IMR-90 (cell line): ENCODE measurements around the gene SMYD4. TPM values are rescaled to one million over a fixed set of nuclear protein-coding genes. Genes with fewer than 3 reads are reported as not detected.

Experiments
- ATAC-seq: fragments of 200-7000 bp; cut with Tn5 transposase; 2 replicates; pipeline ENCODE4 v1.9.1; 2020; ENCODE audit warnings: low read depth, mild to moderate bottlenecking, moderate library complexity
- BruUV-seq: library from RNA; stranded (reverse); fragments of 400-500 nt; replicated peaks from 2 replicates; lab custom pipeline; 2021; lab: Mats Ljungman, UMichigan
- CTCF ChIA-PET: fragments of 300-600 bp; formaldehyde crosslinking; extraction: SDS; loops from one replicate; lab custom pipeline; 2021; ENCODE audit warnings: antibody characterized with exemption; lab: Yijun Ruan, JAX
- POLR2A ChIA-PET: fragments of 300-600 bp; sonication (Branson Sonifier 250); formaldehyde crosslinking; loops from one replicate; lab custom pipeline; 2022; ENCODE audit warnings: antibody characterized with exemption; ENCODE audit not compliant: unreplicated experiment; lab: Charles Lee
- DNase-seq: peaks from one replicate; pipeline ENCODE4 v3.0.0; 2013
- H2AFZ ChIP-seq: replicated peaks from 2 replicates; pipeline ENCODE3; 2013; ENCODE audit warnings: low read length, mild to moderate bottlenecking; ENCODE audit not compliant: poor library complexity
- H2AK5ac ChIP-seq: 2 replicates; pipeline ENCODE4 v1.6.1; 2013; ENCODE audit warnings: low read depth, low read length, inconsistent platforms
- H2AK9ac ChIP-seq: replicated peaks from 2 replicates; pipeline ENCODE3; 2013; ENCODE audit warnings: mild to moderate bottlenecking, low read depth, low read length, moderate library complexity; ENCODE audit not compliant: poor library complexity
- H2BK120ac ChIP-seq: 2 replicates; pipeline ENCODE4 v1.6.1; 2013; ENCODE audit warnings: low read depth, low read length, inconsistent platforms
- H2BK15ac ChIP-seq: 3 replicates; pipeline ENCODE4 v1.6.1; 2013; ENCODE audit warnings: low read depth, low read length, inconsistent platforms
- H2BK20ac ChIP-seq: 2 replicates; pipeline ENCODE4 v1.6.1; 2013; ENCODE audit warnings: low read depth, mild to moderate bottlenecking, inconsistent platforms, low read length, moderate library complexity
- H2BK5ac ChIP-seq: 2 replicates; pipeline ENCODE4 v1.6.1; 2013; ENCODE audit warnings: mild to moderate bottlenecking, low read depth, low read length, inconsistent platforms; ENCODE audit not compliant: poor library complexity, severe bottlenecking
- H3K14ac ChIP-seq: replicated peaks from 2 replicates; pipeline ENCODE4 v1.6.1; 2013; ENCODE audit warnings: low read depth, low read length, inconsistent platforms
- H3K18ac ChIP-seq: 2 replicates; pipeline ENCODE4 v1.6.1; 2013; ENCODE audit warnings: low read depth, low read length, control low read depth
- H3K23ac ChIP-seq: 2 replicates; pipeline ENCODE4 v1.6.1; 2013; ENCODE audit warnings: low read depth, low read length, inconsistent platforms
- H3K27ac ChIP-seq: 2 replicates; pipeline ENCODE4 v1.5.1; 2013; ENCODE audit warnings: mild to moderate bottlenecking, control low read depth, low read length; ENCODE audit not compliant: insufficient read depth
- H3K27me3 ChIP-seq: 2 replicates; pipeline ENCODE4 v1.6.1; 2013; ENCODE audit warnings: low read length; ENCODE audit not compliant: control insufficient read depth, insufficient read depth
- H3K36me3 ChIP-seq: 2 replicates; pipeline ENCODE4 v1.6.1; 2013; ENCODE audit warnings: low read length, mixed read lengths; ENCODE audit not compliant: control insufficient read depth, insufficient read depth
- H3K4ac ChIP-seq: 2 replicates; pipeline ENCODE4 v1.6.1; 2013; ENCODE audit warnings: low read depth, low read length, inconsistent platforms
- H3K4me1 ChIP-seq: 2 replicates; pipeline ENCODE4 v1.6.1; 2013; ENCODE audit warnings: low read length, mixed read lengths; ENCODE audit not compliant: control insufficient read depth, insufficient read depth
- H3K4me2 ChIP-seq: 2 replicates; pipeline ENCODE4 v1.6.1; 2013; ENCODE audit warnings: low read depth, mild to moderate bottlenecking, control low read depth, low read length, moderate library complexity
- H3K4me3 ChIP-seq: 2 replicates; pipeline ENCODE4 v1.5.1; 2013; ENCODE audit warnings: low read depth, mild to moderate bottlenecking, control low read depth, low read length, moderate library complexity; ENCODE audit not compliant: insufficient read depth
- H3K56ac ChIP-seq: 2 replicates; pipeline ENCODE4 v1.6.1; 2013; ENCODE audit warnings: low read length, inconsistent platforms; ENCODE audit not compliant: insufficient read depth; ENCODE audit errors: extremely low read depth
- H3K79me1 ChIP-seq, 2 experiments: 2 replicates each; pipeline ENCODE4 v1.6.1; 2013; ENCODE audit warnings: low read length in 2 of 2, inconsistent platforms in 1 of 2, low read depth in 1 of 2
- H3K9ac ChIP-seq: 2 replicates; pipeline ENCODE4 v1.6.1; 2013; ENCODE audit warnings: low read depth, low read length, control low read depth
- H3K9me1 ChIP-seq: 2 replicates; pipeline ENCODE4 v1.6.1; 2013; ENCODE audit warnings: low read length, inconsistent platforms; ENCODE audit not compliant: insufficient read depth
- H3K9me3 ChIP-seq: 2 replicates; pipeline ENCODE4 v1.6.1; 2013; ENCODE audit warnings: low read length; ENCODE audit not compliant: control insufficient read depth, insufficient read depth
- H4K20me1 ChIP-seq: 2 replicates; pipeline ENCODE4 v1.6.1; 2013; ENCODE audit warnings: low read length, inconsistent platforms; ENCODE audit not compliant: insufficient read depth
- H4K5ac ChIP-seq: 2 replicates; pipeline ENCODE4 v1.6.1; 2013; ENCODE audit warnings: mild to moderate bottlenecking, low read depth, low read length, control low read depth
- H4K8ac ChIP-seq, 2 experiments: 2 replicates each; pipeline ENCODE4 v1.6.1; 2013; ENCODE audit warnings: low read depth in 2 of 2, low read length in 2 of 2, control low read depth in 1 of 2, inconsistent platforms in 1 of 2
- H4K91ac ChIP-seq: 2 replicates; pipeline ENCODE4 v1.6.1; 2013; ENCODE audit warnings: low read depth, low read length, inconsistent platforms; ENCODE audit not compliant: insufficient read depth
- BHLHE40 ChIP-seq: fragments of 150-350 bp; IDR thresholded peaks from 2 replicates; pipeline ENCODE4 v1.6.1; 2016; ENCODE audit warnings: mild to moderate bottlenecking, low read depth, low read length
- CEBPB ChIP-seq: IDR thresholded peaks from 2 replicates; pipeline ENCODE4 v1.6.1; 2012; ENCODE audit warnings: low read depth, low read length, improper control_type of control experiment
- CHD1 ChIP-seq: IDR thresholded peaks from 2 replicates; pipeline ENCODE4 v1.6.1; 2012; ENCODE audit warnings: low read depth, low read length, improper control_type of control experiment
- CTCF ChIP-seq: conservative IDR thresholded peaks from 2 replicates; pipeline ENCODE4 v1.5.1; 2012; ENCODE audit warnings: mild to moderate bottlenecking, low read depth, low read length, improper control_type of control experiment
- ELK1 ChIP-seq: fragments of 150-350 bp; IDR thresholded peaks from 2 replicates; pipeline ENCODE4 v1.6.1; 2016; ENCODE audit warnings: low read depth, mild to moderate bottlenecking, low read length, moderate library complexity, borderline replicate concordance
- FOS ChIP-seq: fragments of 150-350 bp; IDR thresholded peaks from 2 replicates; pipeline ENCODE4 v1.6.1; 2016; ENCODE audit warnings: low read depth, low read length
- MAFK ChIP-seq: IDR thresholded peaks from 2 replicates; pipeline ENCODE4 v1.6.1; 2012; ENCODE audit warnings: low read depth, low read length, improper control_type of control experiment
- MAZ ChIP-seq: IDR thresholded peaks from 2 replicates; pipeline ENCODE4 v1.6.1; 2012; ENCODE audit warnings: low read depth, mild to moderate bottlenecking, low read length, improper control_type of control experiment, moderate library complexity, borderline replicate concordance
- MXI1 ChIP-seq: IDR thresholded peaks from 2 replicates; pipeline ENCODE4 v1.6.1; 2012; ENCODE audit warnings: low read depth, mild to moderate bottlenecking, low read length, moderate library complexity, borderline replicate concordance
- NFE2L2 ChIP-seq: fragments of 150-350 bp; IDR thresholded peaks from 2 replicates; pipeline ENCODE4 v1.6.1; 2016; ENCODE audit warnings: low read depth, mild to moderate bottlenecking, low read length
- POLR2A ChIP-seq: IDR thresholded peaks from 2 replicates; pipeline ENCODE4 v1.6.1; 2012; ENCODE audit warnings: mild to moderate bottlenecking, low read depth, low read length
- RAD21 ChIP-seq: IDR thresholded peaks from 2 replicates; pipeline ENCODE4 v1.6.1; 2012; ENCODE audit warnings: low read length, improper control_type of control experiment
- RCOR1 ChIP-seq: IDR thresholded peaks from 2 replicates; pipeline ENCODE4 v1.6.1; 2012; ENCODE audit warnings: mild to moderate bottlenecking, low read length, improper control_type of control experiment; ENCODE audit not compliant: insufficient replicate concordance
- RFX5 ChIP-seq: IDR thresholded peaks from 2 replicates; pipeline ENCODE4 v1.8.0; 2012; ENCODE audit warnings: low read depth, mild to moderate bottlenecking, low read length, moderate library complexity
- SMC3 ChIP-seq: fragments of 150-350 bp; IDR thresholded peaks from 2 replicates; pipeline ENCODE4 v1.6.1; 2016; ENCODE audit warnings: low read depth, mild to moderate bottlenecking, antibody characterized with exemption, low read length, moderate library complexity
- USF2 ChIP-seq: fragments of 150-350 bp; IDR thresholded peaks from 2 replicates; pipeline ENCODE4 v1.6.1; 2017; ENCODE audit warnings: mild to moderate bottlenecking, antibody characterized with exemption, low read length, low read depth
- WGBS, 2 experiments: methylation state at CpG; one replicate each; pipeline versions ENCODE4 v1.1.5 to v1.1.7; 2013; ENCODE audit warnings: missing lambda C conversion rate in 2 of 2; ENCODE audit not compliant: insufficient read length in 1 of 2; ENCODE audit errors: extremely low coverage in 2 of 2; 5-methylcytosine and 5-hydroxymethylcytosine counted together
- dilution Hi-C: fragments of 300-500 bp; cut with HindIII; formaldehyde crosslinking; loops from one replicate; pipeline ENCODE4 v1.14.3; 2018; ENCODE audit warnings: low sequenced_read_pairs; ENCODE audit not compliant: unreplicated experiment
- in situ Hi-C: fragments of 300-500 bp; cut with MboI; formaldehyde crosslinking; loops from 3 replicates; pipeline ENCODE4 v1.14.3; 2019; ENCODE audit warnings: low sequenced_read_pairs, inconsistent platforms, mixed read lengths
- intact Hi-C: fragments of 100-400 bp; cut with micrococcal nuclease; formaldehyde crosslinking; loops from 2 replicates; pipeline ENCODE4 v1.10.0; 2022
- polyA plus RNA-seq, 3 experiments: library from polyadenylated mRNA; depleted of rRNA; stranded (reverse); fragments of >200 nt; gene quantifications; 2 replicates each; pipeline ENCODE4 v1.2.3, GENCODE V29; 2012; ENCODE audit warnings: low replicate concordance in 1 of 3
- total RNA-seq: library from RNA; depleted of rRNA; stranded (reverse); fragments of >200 nt; gene quantifications from 2 replicates; pipeline ENCODE4 v1.2.3, GENCODE V29; 2012

SMYD4 gene
- total and polyA plus RNA-seq, 2 of the 4 experiments (the other 2 are of a cell fraction): 5.3 to 7.2 TPM

- dilution Hi-C loops (no loop called here), in situ Hi-C loops (no loop called here), intact Hi-C loops (loop anchor here (2.0 kb wide), 1 partner anchor 112 kb away; no protein-coding TSS in a partner anchor)
- DNase-seq: no peak
- peak overlapping the region; percentile 3 for H2AK5ac ChIP-seq
- peak overlapping the region; percentile 85 for H2AK9ac ChIP-seq
- no peak for TF ChIP-seq MXI1
- no peak for TF ChIP-seq CTCF
- no peak for TF ChIP-seq USF2
- TF ChIP-seq RFX5: no peak
- TF ChIP-seq SMC3: no peak
- TF ChIP-seq RAD21: no peak
- TF ChIP-seq NFE2L2: no peak
- no peak for TF ChIP-seq MAFK
- no peak for TF ChIP-seq MAZ
- no peak for TF ChIP-seq FOS
- TF ChIP-seq POLR2A: no peak
- no peak for TF ChIP-seq ELK1
- no peak for TF ChIP-seq CHD1
- no peak for TF ChIP-seq RCOR1
- TF ChIP-seq BHLHE40: no peak
- TF ChIP-seq CEBPB: no peak
- POLR2A ChIA-PET: interaction anchor here (0.6 to 1.2 kb wide), 3 partner anchors 42 to 113 kb away, joined by 3 to 4 read pairs (median 3); no protein-coding TSS in a partner anchor
- peak overlapping the region; percentile 59 to 88; a peak in 3 of 4 replicates for H4K8ac ChIP-seq
- CTCF ChIA-PET: no interaction called here
- peak overlapping the region; percentile 66 for H3K4ac ChIP-seq
- no TSS peak for BruUV-seq
- 0% methylated on average over 1 of the region's 13 CpGs; no CpG with 5 or more reads in 1 of the 2 experiments for WGBS, 2 experiments
- peak; percentile 22; the same call in 1 of the 2 replicates for ATAC-seq
- H4K20me1 ChIP-seq: no peaks in the 10 kb centered on the region
- H3K9me1 ChIP-seq: no peaks in the 10 kb centered on the region; the same call in 1 of the 2 replicates
- no peak overlapping the region for H3K18ac ChIP-seq
- H3K4me1 ChIP-seq: peaks cover 5% of the 10 kb centered on the region
- H2AFZ ChIP-seq: peak overlapping the region; percentile 95
- H3K56ac ChIP-seq: peak overlapping the region; percentile 64; the same call in 1 of the 2 replicates
- no peak overlapping the region for H4K5ac ChIP-seq
- H3K14ac ChIP-seq: peak overlapping the region; percentile 73
- no peak overlapping the region for H2BK120ac ChIP-seq
- peak overlapping the region; percentile 85 for H3K4me2 ChIP-seq
- H2BK5ac ChIP-seq: no peak overlapping the region
- no peaks in the 10 kb centered on the region for H3K9me3 ChIP-seq
- H3K79me1 ChIP-seq: peaks cover 17 to 49% of the 10 kb centered on the region in 2 experiments
- H3K4me3 ChIP-seq: peak overlapping the region; percentile 100
- peak overlapping the region; percentile 80; the same call in 1 of the 2 replicates for H3K27ac ChIP-seq
- peak overlapping the region; percentile 70 for H3K23ac ChIP-seq
- peak overlapping the region; percentile 87 for H3K9ac ChIP-seq
- no peak overlapping the region for H2BK15ac ChIP-seq
- no peaks in the 10 kb centered on the region for H3K27me3 ChIP-seq
- H3K36me3 ChIP-seq: peaks cover 8% of the 10 kb centered on the region
- H2BK20ac ChIP-seq: no peak overlapping the region
- H4K91ac ChIP-seq: peak overlapping the region; percentile 32
These were observed 498 bp downstream of the SMYD4 start for GRCh38 chr17:1829216-1829591.
